Activated naive CD8-positive, alpha-beta T cell treated with anti-CD3 and anti-CD28 coated beads for 36 hours (primary cell): Measurements from ENCODE around the gene RAB1B. TPM values are rescaled to one million over a fixed set of nuclear protein-coding genes. Genes with fewer than 3 reads are reported as not detected.

Experiments
- DNase-seq: peaks from one replicate; pipeline ENCODE4 v3.0.0; 2021
- H3K27ac Mint-ChIP-seq: one replicate; pipeline ENCODE4 v1.8.0; 2022; ENCODE audit warnings: mild to moderate bottlenecking, moderate library complexity, mixed read lengths
- H3K27me3 Mint-ChIP-seq: one replicate; pipeline ENCODE4 v1.8.0; 2022; ENCODE audit warnings: mild to moderate bottlenecking, mixed read lengths
- H3K36me3 Mint-ChIP-seq: one replicate; pipeline ENCODE4 v1.8.0; 2021; ENCODE audit warnings: mild to moderate bottlenecking, mixed read lengths
- H3K4me1 Mint-ChIP-seq: one replicate; pipeline ENCODE4 v1.8.0; 2021; ENCODE audit warnings: mixed read lengths
- H3K4me3 Mint-ChIP-seq: one replicate; pipeline ENCODE4 v1.8.0; 2022; ENCODE audit warnings: mild to moderate bottlenecking, moderate library complexity, mixed read lengths
- H3K9me3 Mint-ChIP-seq: one replicate; pipeline ENCODE4 v1.8.0; 2022; ENCODE audit warnings: mixed read lengths
- total RNA-seq, 2 experiments: library from RNA; stranded (reverse); gene quantifications; one replicate each; pipeline ENCODE4 v1.2.3, GENCODE V29; 2021

Gene RAB1B
- total RNA-seq, 2 experiments from 2014 or later, result 97.6 to 102 TPM

DNA sequence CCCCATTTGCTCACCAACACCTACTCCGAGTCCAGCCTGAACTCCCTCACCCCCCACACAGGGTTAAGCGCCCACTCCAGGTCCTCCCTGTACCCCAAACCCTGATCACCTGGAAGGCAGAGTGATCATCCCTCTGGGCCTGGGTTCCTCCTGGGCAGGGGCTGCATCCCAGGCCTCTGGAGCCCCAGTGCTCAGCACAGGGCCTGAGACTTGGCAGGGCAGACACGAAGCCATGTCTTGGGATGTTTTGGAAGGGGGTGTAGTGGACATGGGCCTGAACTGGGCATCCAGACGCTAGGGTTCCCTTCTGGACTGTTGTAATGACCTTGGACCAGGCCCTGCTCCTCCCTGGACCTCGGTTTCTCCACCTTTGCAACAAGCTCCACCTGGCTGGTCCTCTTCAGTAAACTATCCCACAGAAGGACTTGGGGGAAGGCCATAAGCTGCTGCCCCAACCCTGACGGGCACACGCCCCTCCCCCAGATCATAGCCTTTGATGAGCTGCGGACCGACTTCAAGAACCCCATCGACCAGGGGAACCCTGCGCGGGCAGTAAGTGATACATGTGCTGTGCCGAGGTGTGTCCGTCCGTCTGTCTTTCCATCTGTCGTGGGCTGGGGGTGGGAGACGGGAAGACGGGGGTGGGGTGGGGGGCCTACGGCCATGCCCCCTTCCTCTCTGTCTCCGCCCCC lies 13.5 kb downstream of the RAB1B start:
- Mint-ChIP-seq H3K9me3 (no peaks in the 10 kb centered on the region), H3K4me3 (no peak overlapping the region), H3K36me3 (peaks cover 8% of the 10 kb centered on the region), H3K27me3 (peaks cover 10% of the 10 kb centered on the region), H3K4me1 (peaks cover 30% of the 10 kb centered on the region), H3K27ac (no peak overlapping the region)
- peak; percentile 31 for DNase-seq

DNA sequence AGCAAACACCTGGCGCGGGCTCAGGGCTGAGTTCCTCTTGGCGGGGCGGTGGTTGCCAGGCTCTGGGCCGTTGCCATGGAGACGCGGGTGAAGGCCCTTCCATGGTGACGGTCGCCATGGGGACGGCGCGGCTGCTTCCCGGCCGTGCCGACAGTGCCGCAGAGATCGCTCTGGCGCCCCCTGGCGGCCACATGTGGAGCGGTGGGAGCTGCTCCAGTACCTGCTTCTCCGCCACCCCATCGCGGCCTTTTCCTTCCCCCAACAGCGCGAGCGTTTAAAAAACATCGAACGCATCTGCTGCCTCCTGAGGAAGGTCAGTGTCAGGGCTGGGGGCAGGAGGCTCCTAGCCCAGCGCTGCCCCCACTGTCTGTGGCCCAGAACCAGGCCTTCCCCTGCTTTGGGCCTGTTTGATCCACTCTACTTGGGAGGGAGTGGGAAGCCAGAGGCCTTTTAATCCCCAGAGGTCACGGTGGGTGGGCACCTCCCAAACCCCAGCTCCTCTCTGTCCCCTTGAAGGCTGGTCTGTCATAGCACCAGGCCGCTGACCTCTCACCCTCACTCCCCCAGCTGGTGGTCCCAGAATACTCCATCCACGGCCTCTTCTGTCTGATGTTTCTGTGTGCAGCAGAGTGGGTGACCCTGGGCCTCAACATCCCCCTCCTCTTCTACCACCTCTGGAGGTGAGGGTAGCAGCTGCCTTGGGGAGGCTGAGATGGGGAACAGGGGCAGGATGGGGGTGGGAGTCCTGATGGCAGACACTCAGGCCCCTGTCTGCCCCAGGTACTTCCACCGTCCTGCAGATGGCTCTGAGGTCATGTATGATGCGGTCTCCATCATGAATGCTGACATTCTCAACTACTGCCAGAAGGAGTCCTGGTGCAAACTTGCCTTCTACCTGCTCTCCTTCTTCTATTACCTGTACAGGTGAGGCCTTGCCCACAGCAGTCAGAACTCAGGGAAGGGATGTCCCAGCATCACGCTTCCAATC lies 14.3 kb downstream of the RAB1B start:
- Mint-ChIP-seq H3K4me3 (no peak overlapping the region), H3K36me3 (peaks cover 8% of the 10 kb centered on the region), H3K9me3 (no peaks in the 10 kb centered on the region), H3K27me3 (peaks cover 10% of the 10 kb centered on the region), H3K4me1 (peaks cover 32% of the 10 kb centered on the region), H3K27ac (no peak overlapping the region)
- peak; percentile 100 for DNase-seq

DNA sequence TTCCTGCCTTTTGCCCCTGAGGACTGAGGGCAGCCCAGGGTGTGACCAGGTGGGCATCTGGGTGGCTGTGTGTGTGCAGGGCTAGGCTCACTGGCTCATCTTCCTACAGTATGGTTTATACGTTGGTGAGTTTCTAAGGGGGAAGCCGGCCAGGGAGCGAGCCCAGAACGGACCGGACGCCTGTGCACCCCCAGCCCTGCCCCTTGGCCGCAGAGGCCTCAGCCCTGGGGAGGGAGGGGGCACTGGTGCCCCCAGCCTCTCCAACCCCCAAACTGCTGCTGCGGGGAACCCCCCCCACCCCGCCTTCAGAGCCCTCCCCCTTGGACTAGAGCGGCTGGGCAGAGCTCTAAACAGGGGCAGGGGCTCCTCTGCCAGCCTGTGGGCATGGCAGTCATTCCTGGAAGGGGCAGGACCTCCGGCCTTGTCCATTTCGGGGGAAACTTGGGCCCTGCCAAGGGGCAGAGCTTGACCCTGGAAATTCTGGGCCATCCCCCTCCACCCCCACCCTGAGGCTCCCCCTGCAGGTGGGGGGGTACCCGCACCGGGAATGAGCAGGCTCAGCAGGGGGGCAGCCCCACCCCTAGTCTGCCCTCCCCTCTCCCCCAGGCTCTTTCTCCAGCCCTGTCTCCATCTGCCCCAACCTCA lies 15.1 kb downstream of the RAB1B start:
- Mint-ChIP-seq H3K27me3 (peaks cover 10% of the 10 kb centered on the region), H3K27ac (no peak overlapping the region), H3K36me3 (peaks cover 8% of the 10 kb centered on the region), H3K4me1 (peaks cover 32% of the 10 kb centered on the region), H3K4me3 (no peak overlapping the region), H3K9me3 (no peaks in the 10 kb centered on the region)
- DNase-seq, result no peak

DNA sequence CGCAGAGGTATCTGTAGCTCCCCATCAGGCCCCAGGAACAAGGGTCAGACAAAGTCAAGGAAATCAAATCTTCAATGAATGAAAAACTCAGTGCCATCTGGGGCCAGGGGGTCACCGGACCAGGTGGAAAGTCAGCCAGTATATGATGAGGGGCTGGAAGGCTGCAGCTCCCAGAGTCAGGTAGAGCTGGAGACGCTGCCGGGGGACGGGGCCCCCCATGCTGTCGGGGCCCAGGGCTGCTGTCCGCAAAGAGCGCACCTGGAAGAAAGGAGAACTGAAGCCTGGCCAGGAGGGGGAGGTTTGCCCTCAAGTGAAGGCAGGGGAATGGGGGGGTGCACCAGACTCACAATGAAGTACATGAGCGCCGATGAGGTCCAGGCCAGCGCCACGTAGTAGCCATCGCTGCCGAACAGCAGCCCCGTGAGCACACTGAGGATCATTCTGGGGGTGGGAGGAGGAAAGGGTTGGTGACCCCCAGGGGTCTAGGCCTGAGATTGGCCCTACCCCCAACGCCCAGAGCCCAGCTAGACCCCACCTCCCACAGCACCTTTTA lies 16.2 kb downstream of the RAB1B start:
- Mint-ChIP-seq H3K4me3 (no peak overlapping the region), H3K9me3 (no peaks in the 10 kb centered on the region), H3K27me3 (peaks cover 2% of the 10 kb centered on the region), H3K27ac (no peak overlapping the region), H3K4me1 (peaks cover 26% of the 10 kb centered on the region), H3K36me3 (peaks cover 8% of the 10 kb centered on the region)
- no peak for DNase-seq

DNA sequence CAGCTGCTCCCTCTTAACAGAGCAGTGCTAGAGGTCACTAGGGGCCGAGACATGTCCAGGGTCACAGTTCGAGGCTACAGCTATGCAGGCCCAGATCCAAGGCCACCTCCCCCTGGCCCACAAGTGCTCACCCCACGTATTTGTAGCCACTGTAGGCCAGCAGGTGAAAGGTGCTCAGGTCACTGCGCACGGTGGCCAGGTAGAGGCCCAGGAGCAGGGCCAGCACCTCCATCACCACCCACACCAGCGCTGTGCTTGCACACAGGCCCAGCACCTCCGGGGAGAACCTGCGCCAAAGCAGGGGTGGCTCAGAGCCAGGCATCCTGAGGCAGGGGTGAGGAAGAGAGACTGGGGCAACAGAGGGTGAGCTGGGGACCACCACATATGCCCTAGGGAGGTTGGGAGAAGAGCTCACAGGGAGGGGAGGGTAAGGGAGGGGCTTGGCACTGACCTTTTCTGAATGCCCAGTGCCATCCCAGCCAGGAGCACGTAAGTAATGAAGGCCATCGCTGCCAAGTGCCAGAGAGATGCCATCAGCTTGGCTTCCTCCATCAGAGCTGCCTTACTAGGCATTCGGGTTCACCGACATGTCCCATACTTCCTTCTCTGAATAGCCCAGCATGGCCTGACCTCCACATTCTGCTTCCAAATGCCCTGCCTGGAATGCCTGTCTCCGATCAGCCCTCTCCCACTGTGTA lies 17.0 kb downstream of the RAB1B start:
- Mint-ChIP-seq H3K27ac (no peak overlapping the region), H3K36me3 (peaks cover 8% of the 10 kb centered on the region), H3K4me3 (no peak overlapping the region), H3K27me3 (no peaks in the 10 kb centered on the region), H3K9me3 (no peaks in the 10 kb centered on the region), H3K4me1 (peaks cover 34% of the 10 kb centered on the region)
- no peak for DNase-seq

DNA sequence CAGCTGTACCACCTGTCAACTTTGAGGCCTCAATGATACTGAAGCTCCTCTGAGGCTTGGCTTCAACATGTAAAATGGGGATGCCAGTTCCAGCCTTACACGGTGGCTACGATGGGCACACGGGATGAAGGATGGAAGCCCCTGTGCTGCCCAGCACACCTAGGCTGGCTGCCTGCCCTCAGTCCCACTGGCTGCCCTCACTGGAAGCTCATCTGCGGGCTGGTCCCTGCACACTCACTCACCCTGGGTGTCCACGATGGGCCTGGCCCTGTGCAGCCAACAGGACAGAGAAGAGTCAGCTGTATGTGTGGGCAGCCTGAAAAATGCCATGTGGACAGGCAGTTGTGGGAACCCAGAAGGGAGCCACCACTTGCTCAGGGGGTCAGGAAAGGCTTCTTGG lies 18.3 kb downstream of the RAB1B start:
- no peak overlapping the region for H3K27ac Mint-ChIP-seq
- H3K27me3 Mint-ChIP-seq, result peaks cover 9% of the 10 kb centered on the region
- peaks cover 34% of the 10 kb centered on the region for H3K4me1 Mint-ChIP-seq
- no peak for DNase-seq
- H3K4me3 Mint-ChIP-seq, result peak overlapping the region; percentile 20
- H3K36me3 Mint-ChIP-seq, result peaks cover 8% of the 10 kb centered on the region
- no peaks in the 10 kb centered on the region for H3K9me3 Mint-ChIP-seq

DNA sequence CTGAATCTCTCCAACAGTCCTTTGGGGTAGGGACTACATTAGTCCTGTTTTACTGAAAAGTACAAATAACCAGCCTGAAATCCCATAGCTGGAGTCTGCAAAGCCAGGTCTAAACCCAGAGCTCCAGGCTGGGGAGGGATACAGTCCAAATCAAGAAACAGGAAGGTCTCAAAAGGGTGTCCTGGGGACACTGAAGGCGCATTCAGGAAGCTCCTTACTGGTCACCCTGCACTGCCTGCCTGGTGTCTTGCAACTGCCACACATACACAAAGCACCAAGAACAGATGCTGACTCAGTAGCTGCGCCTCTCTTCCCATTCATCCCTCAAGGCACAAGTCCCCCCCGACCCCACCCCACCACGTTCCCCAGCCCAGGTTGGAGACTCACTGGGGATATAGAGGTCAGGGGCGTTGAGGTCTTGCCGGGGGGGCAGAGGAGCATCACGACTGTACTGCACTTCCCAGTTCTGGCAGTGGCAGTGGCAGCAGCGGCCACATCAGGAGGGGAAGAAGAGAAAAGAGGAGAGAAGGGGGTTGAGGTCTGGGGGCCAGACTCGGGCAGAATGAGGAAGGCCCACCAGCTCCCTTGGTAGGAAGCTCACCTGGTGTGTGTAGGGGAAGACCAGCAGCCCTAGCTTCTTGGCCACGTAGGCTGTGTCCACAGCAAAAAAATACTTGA lies 18.9 kb downstream of the RAB1B start:
- no peak overlapping the region for H3K27ac Mint-ChIP-seq
- H3K36me3 Mint-ChIP-seq, result peaks cover 8% of the 10 kb centered on the region
- DNase-seq, result no peak
- H3K27me3 Mint-ChIP-seq, result peaks cover 9% of the 10 kb centered on the region
- H3K4me1 Mint-ChIP-seq, result peaks cover 29% of the 10 kb centered on the region
- H3K9me3 Mint-ChIP-seq, result no peaks in the 10 kb centered on the region
- peak overlapping the region; percentile 90 for H3K4me3 Mint-ChIP-seq

DNA sequence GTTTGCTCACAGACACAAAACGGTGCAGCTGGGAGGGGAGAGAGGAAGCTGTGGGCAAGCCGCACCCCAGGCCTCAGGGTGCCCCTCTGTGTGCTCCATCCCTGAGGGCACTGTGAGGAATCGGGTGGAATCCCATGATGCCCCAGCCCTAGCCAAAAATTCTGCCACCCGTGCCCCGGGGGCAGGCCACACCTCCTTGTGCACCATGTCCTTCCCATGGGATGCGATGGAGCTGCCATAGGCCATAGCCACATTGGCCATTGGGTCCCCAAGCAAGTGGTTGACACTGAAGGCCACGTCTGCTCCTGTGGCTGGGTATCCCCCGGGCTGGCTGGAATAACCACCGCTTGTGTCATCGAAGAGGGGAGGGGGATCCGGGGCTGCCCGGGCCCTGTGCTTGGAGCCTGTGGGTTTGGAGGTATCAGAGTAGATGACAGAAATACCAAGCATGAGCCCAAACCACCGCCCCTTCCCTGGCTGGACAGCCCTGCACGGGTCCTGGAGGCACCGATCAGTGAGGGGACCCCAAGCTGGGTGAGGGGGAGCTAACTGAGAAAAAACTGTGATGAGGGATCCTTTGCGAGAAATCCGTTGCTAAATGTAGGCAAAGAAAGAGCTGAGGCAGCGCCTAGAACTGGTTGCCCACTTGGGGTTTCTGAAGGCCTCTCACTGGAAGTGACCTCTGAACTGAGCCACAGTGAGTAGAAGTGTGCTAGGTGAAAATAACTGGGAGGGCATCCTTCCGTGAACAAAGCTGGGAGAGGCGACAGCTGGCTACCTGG lies 19.6 kb downstream of the RAB1B start:
- Mint-ChIP-seq H3K4me1 (peaks cover 28% of the 10 kb centered on the region), H3K9me3 (no peaks in the 10 kb centered on the region), H3K4me3 (peak overlapping the region; percentile 90), H3K36me3 (peaks cover 8% of the 10 kb centered on the region), H3K27me3 (peaks cover 16% of the 10 kb centered on the region), H3K27ac (peak overlapping the region; percentile 79)
- DNase-seq, result no peak

DNA sequence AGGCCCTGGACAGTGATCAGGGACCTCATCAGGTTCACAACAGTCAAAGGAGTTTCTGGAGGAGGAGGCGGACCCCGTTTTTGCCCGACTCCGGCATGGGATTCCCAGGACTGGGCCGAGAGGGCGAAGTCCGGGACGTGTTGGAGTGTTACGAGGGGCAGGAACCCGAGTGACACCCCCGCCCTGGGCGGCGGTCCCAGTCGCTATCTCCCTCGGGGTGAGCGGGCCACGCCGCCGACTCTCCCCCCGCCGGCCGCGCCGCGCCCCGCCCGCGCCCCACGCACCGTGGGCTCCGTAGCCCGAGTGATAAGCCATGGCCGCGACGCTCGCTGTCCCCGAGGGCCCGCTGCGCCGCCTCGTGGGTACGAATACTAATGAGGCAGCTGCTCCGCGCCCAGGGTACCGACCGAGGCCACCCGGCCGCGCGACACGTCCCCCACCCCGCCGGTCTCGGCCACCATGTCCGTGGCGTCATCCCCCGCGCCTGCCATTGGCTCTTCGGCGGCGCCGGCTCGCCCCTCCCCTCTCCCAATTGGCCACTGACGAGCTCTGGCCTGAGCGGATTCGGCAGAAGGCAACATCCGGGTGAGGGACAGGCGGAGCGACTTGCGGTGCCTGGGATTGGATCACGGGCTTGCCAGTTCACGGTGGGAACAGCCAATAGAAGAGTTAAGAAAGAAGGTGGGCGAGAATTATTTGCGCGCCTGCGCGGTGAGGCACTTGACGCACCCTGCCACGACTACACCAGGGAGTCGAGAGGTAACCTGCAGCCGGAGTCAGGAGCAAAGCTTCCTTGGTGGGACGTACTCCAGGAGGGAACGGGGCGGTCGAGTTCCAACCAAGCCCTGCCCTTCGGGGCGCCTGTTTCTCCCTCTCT lies 20.5 kb downstream of the RAB1B start, which contains the start of gene YIF1A:
TSS of gene YIF1A (minus strand) at position 473 of the 877 bp plus-strand sequence. CDS start at position 315, 158 bp downstream.
- H3K36me3 Mint-ChIP-seq, result peaks cover 8% of the 10 kb centered on the region
- H3K9me3 Mint-ChIP-seq, result no peaks in the 10 kb centered on the region
- H3K27ac Mint-ChIP-seq, result peak within 1 kb of the TSS; percentile 86
- H3K4me1 Mint-ChIP-seq, result peaks cover 25% of the 10 kb centered on the region
- peak; percentile 99 for DNase-seq
- peak within 1 kb of the TSS; percentile 90 for H3K4me3 Mint-ChIP-seq
- peaks cover 22% of the 10 kb centered on the region for H3K27me3 Mint-ChIP-seq

DNA sequence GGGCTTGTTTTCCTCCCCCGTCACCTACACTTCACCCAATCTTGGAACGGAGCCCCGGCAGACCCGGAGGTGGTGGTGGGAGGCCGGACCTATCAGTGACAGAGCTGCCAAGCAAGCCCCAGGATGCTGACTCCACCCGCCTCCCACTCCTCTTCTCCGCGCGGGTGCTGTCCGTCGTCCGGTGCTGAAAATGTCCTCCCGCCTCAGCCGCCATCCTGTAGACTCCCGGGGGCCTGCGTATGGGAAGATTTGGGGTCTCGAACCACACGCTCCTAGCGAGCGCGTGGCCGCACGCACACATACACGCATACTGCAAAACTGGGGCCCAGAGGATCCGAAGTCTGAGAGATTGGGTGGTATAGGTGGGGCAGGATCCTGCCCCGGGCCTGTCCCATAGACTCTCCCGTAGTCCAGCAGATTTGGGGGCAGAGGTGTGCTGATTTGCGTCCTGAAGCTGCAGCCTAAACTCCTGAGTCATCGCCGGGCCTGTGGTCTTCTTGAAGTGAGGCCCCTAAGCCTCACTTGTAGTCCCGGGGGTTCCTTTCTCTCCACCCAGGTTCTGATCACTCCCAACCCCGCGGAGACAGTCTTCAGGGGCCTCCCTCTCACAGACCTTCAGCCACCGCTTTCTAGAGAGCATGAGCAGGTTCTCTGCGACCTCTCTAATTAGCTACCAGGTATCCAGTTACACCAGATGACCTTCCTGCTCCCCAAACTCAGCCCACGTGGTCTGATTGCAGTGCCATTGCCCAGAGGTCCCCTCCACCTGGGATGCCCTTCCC lies 21.3 kb downstream of the RAB1B start:
- Mint-ChIP-seq H3K27ac (peak overlapping the region; percentile 86), H3K4me3 (peak overlapping the region; percentile 90), H3K27me3 (peaks cover 25% of the 10 kb centered on the region), H3K36me3 (peaks cover 4% of the 10 kb centered on the region), H3K4me1 (peaks cover 25% of the 10 kb centered on the region), H3K9me3 (no peaks in the 10 kb centered on the region)
- peak; percentile 86 for DNase-seq

DNA sequence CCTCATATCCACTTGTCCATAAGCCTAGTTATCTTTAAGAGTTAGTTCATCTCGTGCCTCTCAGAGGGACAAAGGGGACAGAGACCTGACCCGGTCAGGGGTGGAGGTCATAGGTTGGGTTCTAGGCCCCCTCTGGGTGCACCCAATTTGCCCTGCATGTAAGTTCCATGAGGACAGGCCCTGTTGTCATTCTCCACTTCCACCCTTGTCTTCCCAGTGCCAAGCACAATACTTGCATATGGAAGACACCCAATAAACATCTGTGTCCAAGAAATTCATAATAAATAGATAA lies 21.8 kb downstream of the RAB1B start:
- peaks cover under 1% of the 10 kb centered on the region for H3K36me3 Mint-ChIP-seq
- H3K9me3 Mint-ChIP-seq, result no peaks in the 10 kb centered on the region
- DNase-seq, result no peak
- H3K4me3 Mint-ChIP-seq, result peak overlapping the region; percentile 90
- H3K4me1 Mint-ChIP-seq, result peaks cover 25% of the 10 kb centered on the region
- H3K27me3 Mint-ChIP-seq, result peaks cover 25% of the 10 kb centered on the region
- no peak overlapping the region for H3K27ac Mint-ChIP-seq

DNA sequence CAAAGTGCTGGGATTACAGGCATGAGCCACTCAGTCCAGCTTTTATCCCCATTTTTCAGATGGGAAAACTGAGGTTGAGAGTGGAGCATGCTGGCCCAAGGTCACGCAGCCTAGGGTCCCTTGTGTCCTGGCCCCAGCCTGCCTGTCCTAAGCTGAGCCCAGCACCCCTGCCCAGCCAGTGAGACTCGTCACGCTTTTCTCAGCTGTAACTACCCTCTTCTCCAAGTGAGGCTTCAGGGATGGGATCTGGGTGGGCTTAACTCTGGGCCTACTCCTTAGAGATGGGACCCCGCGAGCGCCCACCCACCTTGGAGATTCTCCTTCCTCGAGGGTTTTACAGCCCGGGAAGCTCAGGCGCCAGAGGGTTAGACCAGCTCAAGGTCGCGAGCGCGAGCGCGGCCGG lies 22.9 kb downstream of the RAB1B start:
- Mint-ChIP-seq H3K4me3 (no peak overlapping the region), H3K9me3 (no peaks in the 10 kb centered on the region), H3K27ac (no peak overlapping the region), H3K36me3 (no peaks in the 10 kb centered on the region), H3K4me1 (peaks cover 25% of the 10 kb centered on the region), H3K27me3 (peaks cover 25% of the 10 kb centered on the region)
- no peak for DNase-seq
